Stomach (tissue), 4 donors: ENCODE results near the gene NSF.
"Not testable (repeated sequence)": the region's sequence is repeated elsewhere in the genome, so short reads cannot be mapped to it uniquely, and the experiment has no call there.

Experiments
- POLR2A ChIP-seq, 4 donors: fragments of 450-650 bp; IDR thresholded peaks; one replicate each; pipeline ENCODE4 v1.6.1; 2016; ENCODE audit warnings: antibody characterized with exemption in 4 of 4, control low read depth in 2 of 4, mild to moderate bottlenecking in 1 of 4, moderate library complexity in 1 of 4
- TF ChIP-seq, protein P1 (sequence below), 7 experiments: fragments of 450-650 bp in 4 of 7; fragments of 200-600 bp in 3 of 7; sonication (generic) in 3 of 7; IDR thresholded peaks; one replicate each; pipeline ENCODE4 v1.5.1; 2016 to 2019; ENCODE audit warnings: antibody characterized with exemption in 7 of 7, control low read depth in 2 of 7, mild to moderate bottlenecking in 1 of 7

DNA sequence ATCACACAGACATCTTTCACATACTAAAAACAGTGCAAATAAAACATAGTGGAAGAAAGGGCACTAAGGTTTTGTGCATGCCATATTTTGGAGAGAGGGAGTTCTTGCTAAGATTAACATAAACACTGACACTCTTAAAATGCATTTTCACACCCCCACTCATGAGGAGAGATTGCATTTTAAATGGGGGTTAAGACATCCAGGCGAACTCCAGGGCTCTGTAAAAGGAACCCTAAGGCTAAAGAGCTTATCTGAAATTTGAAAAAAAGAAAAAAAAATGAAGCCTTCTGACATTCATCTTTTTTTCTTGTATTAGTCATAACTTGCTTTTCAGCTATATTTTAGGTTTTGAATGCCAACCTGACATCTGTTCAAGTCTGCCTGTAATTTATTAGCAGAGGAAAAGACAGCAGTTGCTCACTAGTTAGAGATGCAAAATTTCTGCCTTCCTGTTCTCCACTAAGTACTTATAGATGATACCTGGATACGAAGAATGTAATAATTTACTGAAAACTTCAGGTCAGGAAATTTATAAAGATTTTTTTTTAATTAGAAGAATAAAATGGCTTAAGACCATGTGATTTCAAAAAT lies 57.3 kb downstream of the NSF start:
- TF ChIP-seq, protein P1, sequence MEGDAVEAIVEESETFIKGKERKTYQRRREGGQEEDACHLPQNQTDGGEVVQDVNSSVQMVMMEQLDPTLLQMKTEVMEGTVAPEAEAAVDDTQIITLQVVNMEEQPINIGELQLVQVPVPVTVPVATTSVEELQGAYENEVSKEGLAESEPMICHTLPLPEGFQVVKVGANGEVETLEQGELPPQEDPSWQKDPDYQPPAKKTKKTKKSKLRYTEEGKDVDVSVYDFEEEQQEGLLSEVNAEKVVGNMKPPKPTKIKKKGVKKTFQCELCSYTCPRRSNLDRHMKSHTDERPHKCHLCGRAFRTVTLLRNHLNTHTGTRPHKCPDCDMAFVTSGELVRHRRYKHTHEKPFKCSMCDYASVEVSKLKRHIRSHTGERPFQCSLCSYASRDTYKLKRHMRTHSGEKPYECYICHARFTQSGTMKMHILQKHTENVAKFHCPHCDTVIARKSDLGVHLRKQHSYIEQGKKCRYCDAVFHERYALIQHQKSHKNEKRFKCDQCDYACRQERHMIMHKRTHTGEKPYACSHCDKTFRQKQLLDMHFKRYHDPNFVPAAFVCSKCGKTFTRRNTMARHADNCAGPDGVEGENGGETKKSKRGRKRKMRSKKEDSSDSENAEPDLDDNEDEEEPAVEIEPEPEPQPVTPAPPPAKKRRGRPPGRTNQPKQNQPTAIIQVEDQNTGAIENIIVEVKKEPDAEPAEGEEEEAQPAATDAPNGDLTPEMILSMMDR (IDR thresholded peaks at IDR 0.05): not testable (repeated sequence)
- not testable (repeated sequence) for TF ChIP-seq POLR2A (IDR thresholded peaks at IDR 0.05)
